NB4 (cell line): ENCODE results near the gene DLX5.
A peak's percentile ranks its signal among the peaks of the same experiment; 100 is the strongest.

ENCODE experiments used
- DNase-seq: peaks from one replicate; pipeline ENCODE4 v3.0.0; 2010; ENCODE audit warnings: low read depth
- H3K4me3 ChIP-seq: one replicate; pipeline ENCODE4 v1.5.1; 2011; ENCODE audit warnings: mild to moderate bottlenecking, low read depth, low read length, moderate library complexity
- MAX ChIP-seq: IDR thresholded peaks from 2 replicates; pipeline ENCODE4 v1.6.1; 2011; ENCODE audit warnings: low read depth, low read length
- MYC ChIP-seq: IDR thresholded peaks from 2 replicates; pipeline ENCODE4 v1.6.1; 2011; ENCODE audit warnings: low read depth, low read length
- POLR2A ChIP-seq: IDR thresholded peaks from 2 replicates; pipeline ENCODE4 v1.6.1; 2011; ENCODE audit warnings: mild to moderate bottlenecking; ENCODE audit not compliant: insufficient read length; ENCODE audit errors: extremely low read depth
- TF ChIP-seq, protein P1 (sequence below): IDR thresholded peaks from one replicate; pipeline ENCODE4 v1.5.1; 2012; ENCODE audit warnings: low read depth, low read length

The DLX5 gene

GRCh38 chr7:97027427-97028234, 3.0 kb upstream of the DLX5 start:
- DNase-seq = peak; percentile 87
- TF ChIP-seq POLR2A = no peak
- TF ChIP-seq MAX = no peak
- TF ChIP-seq, protein P1, sequence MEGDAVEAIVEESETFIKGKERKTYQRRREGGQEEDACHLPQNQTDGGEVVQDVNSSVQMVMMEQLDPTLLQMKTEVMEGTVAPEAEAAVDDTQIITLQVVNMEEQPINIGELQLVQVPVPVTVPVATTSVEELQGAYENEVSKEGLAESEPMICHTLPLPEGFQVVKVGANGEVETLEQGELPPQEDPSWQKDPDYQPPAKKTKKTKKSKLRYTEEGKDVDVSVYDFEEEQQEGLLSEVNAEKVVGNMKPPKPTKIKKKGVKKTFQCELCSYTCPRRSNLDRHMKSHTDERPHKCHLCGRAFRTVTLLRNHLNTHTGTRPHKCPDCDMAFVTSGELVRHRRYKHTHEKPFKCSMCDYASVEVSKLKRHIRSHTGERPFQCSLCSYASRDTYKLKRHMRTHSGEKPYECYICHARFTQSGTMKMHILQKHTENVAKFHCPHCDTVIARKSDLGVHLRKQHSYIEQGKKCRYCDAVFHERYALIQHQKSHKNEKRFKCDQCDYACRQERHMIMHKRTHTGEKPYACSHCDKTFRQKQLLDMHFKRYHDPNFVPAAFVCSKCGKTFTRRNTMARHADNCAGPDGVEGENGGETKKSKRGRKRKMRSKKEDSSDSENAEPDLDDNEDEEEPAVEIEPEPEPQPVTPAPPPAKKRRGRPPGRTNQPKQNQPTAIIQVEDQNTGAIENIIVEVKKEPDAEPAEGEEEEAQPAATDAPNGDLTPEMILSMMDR = peak; percentile 96
- TF ChIP-seq MYC = no peak
- no peak overlapping the region for H3K4me3 ChIP-seq

DNA sequence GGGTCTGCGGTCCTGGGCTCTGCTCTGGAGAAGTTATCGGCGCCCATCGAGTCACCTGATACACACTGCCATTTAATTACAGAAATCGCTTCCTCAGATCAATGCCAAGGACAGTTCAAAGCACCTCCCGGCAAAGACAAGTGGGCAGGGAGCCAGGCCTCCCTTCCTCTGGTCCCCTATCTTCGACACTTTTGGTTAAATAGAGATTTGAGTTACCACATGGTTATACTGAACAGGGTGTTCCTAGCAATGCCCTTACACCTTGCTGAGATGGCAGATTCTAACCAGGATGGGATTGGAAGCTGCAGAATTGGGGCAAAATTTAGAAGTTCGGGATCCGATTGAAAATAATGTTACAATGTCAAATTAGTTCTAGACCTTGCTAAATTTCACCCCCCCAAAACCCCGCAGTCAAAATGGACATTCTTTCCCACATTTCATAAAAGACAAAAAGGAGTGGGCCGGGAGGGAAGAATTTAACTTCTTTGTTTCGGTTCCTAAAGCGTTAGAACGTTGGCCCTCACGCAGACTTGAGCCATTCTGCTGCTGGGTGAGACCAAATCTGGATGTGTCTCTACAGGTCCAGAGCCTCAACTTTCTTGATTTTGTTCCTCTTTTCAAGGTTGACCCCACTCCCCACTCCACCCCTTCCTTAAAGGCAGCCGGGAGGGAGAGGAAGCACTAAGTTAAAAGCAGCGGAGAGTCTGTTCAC, 2.2 kb upstream of the DLX5 start:
- TF ChIP-seq MYC = no peak
- H3K4me3 ChIP-seq = no peak overlapping the region
- DNase-seq = no peak

- DNase-seq = no peak
- no peak overlapping the region for H3K4me3 ChIP-seq
- TF ChIP-seq POLR2A = no peak
- no peak for TF ChIP-seq MYC
- TF ChIP-seq MAX = no peak
- TF ChIP-seq, protein P1 = no peak
Observed at GRCh38 chr7:97025983-97026714, 1.5 kb upstream of the DLX5 start.

DNA sequence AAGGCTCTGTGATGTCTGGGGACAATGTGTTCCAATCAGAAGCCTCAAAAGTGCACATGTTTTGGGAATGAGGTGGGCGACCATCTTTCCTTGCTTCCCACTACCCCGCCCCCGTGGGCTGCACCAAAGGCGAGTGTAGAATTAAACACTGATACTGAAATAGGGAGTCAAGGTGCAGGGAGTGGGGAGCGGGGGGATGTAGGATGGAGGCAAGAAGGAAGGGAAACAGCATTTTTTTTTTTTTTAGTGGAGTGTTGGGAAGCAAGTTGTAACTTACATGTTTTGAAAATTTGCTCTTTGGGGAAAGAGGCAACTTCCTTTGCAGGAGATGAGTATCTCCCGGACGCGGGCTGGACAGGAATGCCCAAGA, 484 bp upstream of the DLX5 start:
- DNase-seq = no peak
- no peak overlapping the region for H3K4me3 ChIP-seq
- TF ChIP-seq POLR2A (no peak), MYC (no peak), MAX (no peak)
- TF ChIP-seq, protein P1 = no peak

DNA sequence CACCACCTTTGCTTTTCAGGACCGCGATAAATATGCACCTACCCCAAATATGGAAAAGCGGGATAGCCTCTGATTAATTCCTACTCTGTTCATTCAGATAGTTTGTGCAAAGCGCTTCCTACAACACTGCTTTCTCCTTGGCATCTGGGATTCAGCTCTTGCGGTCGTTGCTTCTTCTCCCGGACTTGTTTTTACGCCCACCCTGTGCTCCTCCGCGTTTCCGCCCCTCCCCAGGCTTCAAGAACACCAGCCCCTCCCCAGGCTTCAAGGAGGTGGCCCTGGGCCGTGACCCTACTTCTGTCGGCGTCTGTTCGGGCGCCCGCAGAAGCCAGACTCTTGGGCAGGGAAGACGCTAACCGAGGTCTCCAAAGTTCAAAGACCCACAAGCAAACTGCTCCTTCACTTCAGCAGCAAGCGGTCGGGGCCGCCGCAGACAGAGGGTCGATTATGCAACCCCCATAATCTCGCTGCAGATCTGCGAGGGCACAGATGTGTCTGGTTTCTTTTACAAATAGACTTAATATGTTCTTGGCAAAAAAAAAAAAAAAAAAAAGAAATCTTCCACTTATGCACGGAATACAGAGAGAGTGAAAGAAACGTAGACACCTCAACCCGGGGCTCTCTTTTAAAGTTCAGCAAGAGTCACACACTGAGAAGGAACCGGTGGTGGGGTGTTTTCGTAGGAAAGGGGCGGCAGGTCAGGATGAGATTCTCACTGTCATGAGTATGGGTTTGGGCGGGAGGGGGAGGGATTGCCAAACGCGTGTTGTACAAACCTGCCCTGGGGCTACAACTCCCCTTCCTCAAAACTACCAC, 1.9 kb downstream of the DLX5 start:
- DNase-seq = peak; percentile 74
- no peak overlapping the region for H3K4me3 ChIP-seq
- TF ChIP-seq, protein P1 = no peak
- TF ChIP-seq MYC (no peak), MAX (no peak), POLR2A (no peak)
